GM19240 (cell line): ENCODE data around the gene RHBDD3.

Source experiments
- DNase-seq: peaks from one replicate; pipeline ENCODE4 v3.0.0; 2011; ENCODE audit warnings: low spot score; ENCODE audit not compliant: insufficient read length

RHBDD3 gene

GRCh38 chr22:29269731-29270474 is 2.1 kb upstream of the RHBDD3 start:
- DNase-seq = no peak

- DNase-seq = no peak
These were observed 1.4 kb upstream of the RHBDD3 start for GRCh38 chr22:29269230-29269604.

GRCh38 chr22:29268511-29269229 is 889 bp upstream of the RHBDD3 start:
- no peak for DNase-seq

GRCh38 chr22:29267462-29267857 is 321 bp downstream of the RHBDD3 start:
- DNase-seq = no peak

GRCh38 chr22:29266564-29267461 is 968 bp downstream of the RHBDD3 start:
- DNase-seq = no peak

GRCh38 chr22:29265929-29266328 is 1.9 kb downstream of the RHBDD3 start:
- no peak for DNase-seq

GRCh38 chr22:29265305-29265704 is 2.5 kb downstream of the RHBDD3 start:
- DNase-seq = no peak

- no peak for DNase-seq
These were observed 3.9 kb downstream of the RHBDD3 start for GRCh38 chr22:29263791-29264276.

GRCh38 chr22:29260601-29261315 is 7.0 kb downstream of the RHBDD3 start:
- no peak for DNase-seq

GRCh38 chr22:29260031-29260560 is 7.7 kb downstream of the RHBDD3 start:
- no peak for DNase-seq

- no peak for DNase-seq
These were observed 8.4 kb downstream of the RHBDD3 start for GRCh38 chr22:29259253-29259899.

GRCh38 chr22:29258407-29259252 is 9.2 kb downstream of the RHBDD3 start:
- DNase-seq = no peak

- no peak for DNase-seq
These were observed 10.0 kb downstream of the RHBDD3 start for GRCh38 chr22:29257751-29258181.

GRCh38 chr22:29256606-29257325 is 11.0 kb downstream of the RHBDD3 start:
- DNase-seq = no peak

GRCh38 chr22:29255064-29255621 is 12.6 kb downstream of the RHBDD3 start:
- DNase-seq = no peak

- DNase-seq = no peak
These were observed 13.5 kb downstream of the RHBDD3 start for GRCh38 chr22:29254286-29254660.

GRCh38 chr22:29253561-29254285 is 14.1 kb downstream of the RHBDD3 start:
- DNase-seq = no peak
